GM21529 (cell line): ENCODE measurements around the gene MCF2L2.
"Not testable (repeated sequence)": the region's sequence is repeated elsewhere in the genome, so short reads cannot be mapped to it uniquely, and the experiment has no call there.

Experiments
- ATAC-seq: cut with Tn5 transposase; IDR thresholded peaks from one replicate; pipeline ENCODE4 v1.9.1; 2021; ENCODE audit not compliant: unreplicated experiment

MCF2L2 gene

GRCh38 chr3:183428447-183429211 is at the start of gene MCF2L2:
Gene MCF2L2 (minus strand): TSS chr3:183428619. CDS start chr3:183427977, 642 bp downstream.
- peak; percentile 74 for ATAC-seq

- no peak for ATAC-seq
Measured at GRCh38 chr3:183477801-183478456, 49.5 kb upstream of the MCF2L2 start.

- ATAC-seq = not testable (repeated sequence)
Measured at GRCh38 chr3:183475764-183476162, 47.3 kb upstream of the MCF2L2 start.

- no peak for ATAC-seq
Measured at GRCh38 chr3:183475016-183475763, 46.8 kb upstream of the MCF2L2 start.

GRCh38 chr3:183473969-183474368 is 45.5 kb upstream of the MCF2L2 start:
- ATAC-seq = no peak

- ATAC-seq = no peak
Measured at GRCh38 chr3:183472155-183472554, 43.7 kb upstream of the MCF2L2 start.

- ATAC-seq = no peak
Measured at GRCh38 chr3:183468424-183468823, 40.0 kb upstream of the MCF2L2 start.

- no peak for ATAC-seq
Measured at GRCh38 chr3:183466575-183466974, 38.2 kb upstream of the MCF2L2 start.

GRCh38 chr3:183465710-183466109 is 37.3 kb upstream of the MCF2L2 start:
- ATAC-seq = not testable (repeated sequence)

- ATAC-seq = no peak
Measured at GRCh38 chr3:183464480-183464879, 36.1 kb upstream of the MCF2L2 start.

GRCh38 chr3:183460081-183461055 is 31.9 kb upstream of the MCF2L2 start:
- no peak for ATAC-seq

GRCh38 chr3:183455089-183455488 is 26.7 kb upstream of the MCF2L2 start:
- ATAC-seq = no peak

- no peak for ATAC-seq
Measured at GRCh38 chr3:183454064-183454463, 25.6 kb upstream of the MCF2L2 start.

GRCh38 chr3:183449791-183450190 is 21.4 kb upstream of the MCF2L2 start:
- no peak for ATAC-seq

GRCh38 chr3:183449391-183449790 is 21.0 kb upstream of the MCF2L2 start:
- no peak for ATAC-seq

GRCh38 chr3:183448369-183449128 is 20.1 kb upstream of the MCF2L2 start:
- ATAC-seq = no peak

- peak; percentile 83 for ATAC-seq
Measured at GRCh38 chr3:183447206-183448001, 19.0 kb upstream of the MCF2L2 start.

GRCh38 chr3:183446838-183447205 is 18.4 kb upstream of the MCF2L2 start:
- ATAC-seq = no peak

- ATAC-seq = no peak
Measured at GRCh38 chr3:183444748-183445147, 16.3 kb upstream of the MCF2L2 start.
